Measurements from ENCODE around the gene GRIA3.
"Not testable (repeated sequence)": the region's sequence is repeated elsewhere in the genome, so short reads cannot be mapped to it uniquely, and the experiment has no call there.

The GRIA3 gene

DNA sequence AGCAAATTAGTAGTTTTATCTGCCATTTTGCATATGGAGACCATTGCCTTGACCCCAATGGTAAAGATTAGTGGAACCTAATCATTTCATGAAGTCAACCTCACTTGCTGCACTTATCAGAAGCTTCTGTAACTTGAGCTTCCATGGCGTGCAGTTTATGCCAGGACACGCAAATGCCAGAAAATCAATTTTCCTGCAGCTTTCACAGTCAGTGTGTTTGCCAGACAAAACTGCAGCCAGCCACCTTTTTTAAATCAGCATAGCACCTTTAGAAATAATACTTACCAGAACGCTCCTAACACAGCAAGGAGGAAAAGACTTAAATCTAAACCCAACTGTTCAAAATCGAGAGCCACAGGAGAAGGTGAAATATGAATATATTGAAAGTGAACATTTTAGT, 265.3 kb downstream of the GRIA3 start:
- DNase-seq (ENCODE audit: low read depth in 2 of 3, low spot score in 1 of 3), result no peak

DNA sequence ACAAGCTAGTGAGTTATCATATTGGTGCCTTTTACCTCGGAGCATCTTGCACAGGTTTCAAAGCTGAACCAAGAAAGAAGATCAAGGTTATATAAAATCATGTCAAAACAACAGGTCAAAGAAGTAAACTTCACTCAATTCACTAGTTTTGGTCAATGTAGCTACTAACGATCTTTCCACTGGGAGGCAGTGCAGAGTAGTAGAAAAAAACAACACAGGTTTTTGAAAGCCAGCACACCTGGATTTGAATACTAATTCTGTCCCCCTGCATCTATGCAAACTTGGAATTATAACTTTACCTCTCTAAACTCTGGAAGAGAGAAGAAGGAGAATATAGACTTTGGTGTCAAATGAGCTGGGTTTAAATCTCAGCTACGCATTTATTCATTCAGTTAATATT, 266.1 kb downstream of the GRIA3 start:
- DNase-seq (ENCODE audit: low read depth in 2 of 3, low spot score in 1 of 3), result no peak

DNA sequence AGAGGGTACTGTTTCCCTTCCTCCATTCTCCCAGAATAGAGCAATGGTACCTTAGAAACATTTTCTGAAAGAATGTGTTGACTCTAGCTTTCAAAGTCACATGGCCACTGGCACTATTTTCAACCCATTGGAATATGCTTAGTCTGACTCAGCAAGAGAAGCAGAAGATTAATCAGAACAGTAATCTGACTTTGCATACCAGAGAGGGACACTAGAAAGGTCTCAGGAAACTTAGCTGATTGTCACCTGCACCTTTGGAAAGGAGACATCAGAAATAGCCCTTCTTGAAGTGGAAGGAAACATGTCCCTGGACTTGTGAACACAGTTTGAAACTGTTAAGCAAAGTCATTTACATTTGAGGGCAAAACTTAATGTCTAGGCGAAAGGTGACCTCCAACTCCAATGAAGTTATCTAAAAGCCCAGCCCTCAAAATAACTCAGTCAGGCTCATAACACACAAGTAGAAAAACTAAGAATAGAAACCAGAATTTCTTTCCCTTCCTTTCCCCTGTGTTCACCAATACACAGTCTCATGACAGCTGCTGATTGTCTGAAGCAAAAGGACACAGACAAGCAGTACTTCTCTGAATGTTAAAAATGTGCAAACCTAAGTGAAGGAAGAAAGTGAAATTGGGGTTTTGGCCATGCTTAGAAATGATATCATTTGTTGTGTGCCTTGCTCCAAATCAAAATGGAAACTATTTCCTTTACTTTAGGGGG, 270.8 kb downstream of the GRIA3 start:
- no peak for DNase-seq (ENCODE audit: low read depth in 2 of 3, low spot score in 1 of 3)

GRCh38 chrX:123455693-123456092, 271.6 kb downstream of the GRIA3 start:
- no peak for DNase-seq (ENCODE audit: low read depth in 2 of 3, low spot score in 1 of 3)

GRCh38 chrX:123464709-123465108, 280.6 kb downstream of the GRIA3 start:
- no peak for DNase-seq (ENCODE audit: low read depth in 2 of 3, low spot score in 1 of 3)

DNA sequence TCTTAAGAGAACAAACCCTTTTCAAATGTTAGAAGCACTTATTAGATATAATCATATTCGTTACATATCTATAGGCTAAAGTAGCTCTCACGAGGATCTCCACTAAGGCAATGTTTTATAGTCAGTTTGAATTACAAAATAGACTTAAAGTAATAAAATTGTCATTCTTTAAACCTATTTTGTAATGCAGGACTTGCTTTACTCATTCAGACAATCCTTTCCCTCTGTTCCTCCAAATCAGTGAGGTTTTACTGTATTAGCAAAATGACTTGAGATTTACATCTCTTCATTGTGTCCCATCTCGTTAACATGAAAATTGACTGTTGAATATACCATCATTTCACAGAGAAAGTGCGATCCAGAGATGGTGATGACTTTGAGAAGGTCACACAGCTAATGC, 284.4 kb downstream of the GRIA3 start:
- no peak for DNase-seq (ENCODE audit: low read depth in 2 of 3, low spot score in 1 of 3)

DNA sequence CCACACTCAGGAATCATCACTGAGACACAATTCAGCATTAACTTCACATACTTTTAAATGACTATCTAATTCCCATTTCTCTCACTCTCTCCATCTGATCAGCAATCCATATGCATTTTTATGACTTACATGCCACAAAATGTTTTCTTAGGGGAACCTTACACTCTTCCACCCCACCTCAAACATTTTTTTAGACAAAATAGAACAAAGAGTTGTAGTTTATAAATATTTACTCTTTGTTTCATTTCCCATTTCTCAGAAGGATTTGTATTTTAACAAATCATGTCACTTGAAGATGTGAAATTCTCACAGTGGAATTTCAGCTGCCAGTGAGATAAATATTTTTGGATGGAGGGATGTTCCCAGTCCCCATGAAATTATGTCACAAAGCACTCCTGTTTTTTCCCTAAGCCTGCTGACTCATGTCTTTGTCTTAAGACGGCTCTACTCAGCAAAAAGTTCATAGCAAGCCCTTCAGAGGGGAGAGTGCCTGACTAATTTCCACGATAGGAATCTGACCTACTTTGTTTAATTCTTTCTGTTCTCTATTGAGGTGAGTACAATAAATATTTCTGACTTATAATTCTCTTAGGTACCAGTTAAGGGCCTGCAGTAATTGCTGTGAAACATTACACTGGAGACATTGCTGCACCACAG, 291.1 kb downstream of the GRIA3 start:
- no peak for DNase-seq (ENCODE audit: low read depth in 2 of 3, low spot score in 1 of 3)

GRCh38 chrX:123476611-123477219, 292.6 kb downstream of the GRIA3 start:
- DNase-seq (ENCODE audit: low read depth in 2 of 3, low spot score in 1 of 3), result no peak

- DNase-seq (ENCODE audit: low read depth in 2 of 3, low spot score in 1 of 3), result no peak
These were observed 293.6 kb downstream of the GRIA3 start for GRCh38 chrX:123477673-123478072.

DNA sequence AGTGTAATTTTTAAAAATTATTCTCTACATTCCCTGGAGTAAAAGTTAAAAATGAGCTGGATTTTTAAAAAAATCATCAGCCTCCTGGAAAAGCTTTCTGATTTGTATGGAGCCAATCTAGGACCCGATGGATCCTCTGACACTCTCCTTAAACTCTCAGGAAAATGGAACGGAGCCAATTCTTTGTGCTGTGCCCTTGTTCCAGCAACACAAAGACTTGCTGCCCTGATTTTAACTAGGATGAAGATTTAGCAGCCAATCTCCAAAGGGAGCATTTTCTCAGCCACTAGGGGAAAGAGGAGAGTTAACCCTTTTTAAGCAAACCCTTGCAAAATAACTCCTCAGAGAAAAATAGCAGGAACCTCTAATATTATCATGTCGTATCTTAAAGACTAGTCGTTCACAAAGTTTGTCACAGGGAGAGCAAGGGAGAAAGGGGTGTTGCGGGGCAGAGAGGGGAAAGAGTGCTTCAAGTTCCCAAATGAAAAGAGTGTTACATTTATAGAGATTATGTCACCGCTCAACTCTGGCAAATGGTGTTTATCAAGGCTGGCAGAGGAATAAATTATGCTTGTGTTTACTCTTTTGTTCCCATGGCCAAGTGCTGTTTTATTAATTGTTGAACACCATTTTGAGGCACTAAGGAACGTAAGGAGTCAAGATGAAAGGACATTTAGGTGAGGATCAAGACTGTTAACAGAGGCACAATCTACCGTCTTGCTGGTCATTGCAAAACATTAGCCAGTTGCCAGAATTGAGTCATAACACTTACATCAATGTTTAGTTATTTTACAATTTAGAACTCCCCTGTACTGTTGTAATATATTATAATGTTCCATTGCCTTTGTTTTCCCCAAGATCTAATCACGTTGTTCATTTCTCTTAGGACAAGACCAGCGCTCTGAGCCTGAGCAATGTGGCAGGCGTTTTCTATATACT, 298.1 kb downstream of the GRIA3 start:
- no peak for DNase-seq (ENCODE audit: low read depth in 2 of 3, low spot score in 1 of 3)

DNA sequence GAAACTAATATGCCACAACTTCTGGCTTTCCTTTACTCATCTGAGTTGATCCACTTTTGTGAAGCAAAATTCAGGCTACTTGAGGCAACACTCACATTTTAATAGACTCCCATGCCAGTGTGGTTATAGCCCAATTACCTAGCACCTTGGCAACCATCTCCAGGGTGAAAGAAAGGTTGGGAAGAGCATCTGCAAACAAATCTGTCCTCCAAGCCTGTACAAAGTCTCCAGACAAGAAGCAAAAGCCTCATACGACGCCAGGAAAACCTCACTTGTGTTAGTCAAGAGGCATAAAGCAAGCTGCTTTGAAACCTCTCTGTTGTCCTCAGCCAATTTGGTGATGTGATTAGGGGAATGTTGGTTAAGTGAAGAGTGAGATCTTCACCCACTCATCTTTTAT, 302.2 kb downstream of the GRIA3 start:
- DNase-seq (ENCODE audit: low read depth in 2 of 3, low spot score in 1 of 3), result no peak

- DNase-seq (ENCODE audit: low read depth in 2 of 3, low spot score in 1 of 3), result no peak
These were observed 303.2 kb downstream of the GRIA3 start for GRCh38 chrX:123487236-123487635.

- no peak for DNase-seq (ENCODE audit: low read depth in 2 of 3, low spot score in 1 of 3)
These were observed 303.6 kb downstream of the GRIA3 start for GRCh38 chrX:123487669-123488068.

GRCh38 chrX:123489011-123489410, 304.9 kb downstream of the GRIA3 start:
- no peak for DNase-seq (ENCODE audit: low read depth in 2 of 3, low spot score in 1 of 3)

DNA sequence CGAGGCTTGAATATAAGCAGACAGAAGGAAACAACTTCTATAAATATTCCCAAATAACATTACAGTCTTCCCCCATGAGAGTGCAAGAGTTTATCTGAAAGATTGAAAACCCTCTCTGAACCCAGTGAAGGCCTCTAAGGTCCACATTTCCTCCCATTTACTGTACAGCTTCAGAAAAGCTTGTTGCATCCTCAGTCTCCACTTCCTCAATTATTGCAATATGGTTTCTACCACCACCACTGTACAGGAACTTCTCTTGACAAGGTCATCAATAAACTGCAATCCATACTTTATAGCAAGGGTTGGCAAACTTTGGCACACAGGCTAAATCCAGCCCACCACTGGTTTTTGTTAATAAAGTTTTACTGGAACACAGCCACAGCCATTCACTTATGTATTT, 309.8 kb downstream of the GRIA3 start:
- DNase-seq (ENCODE audit: low read depth in 2 of 3, low spot score in 1 of 3), result no peak

- DNase-seq (ENCODE audit: low read depth in 2 of 3, low spot score in 1 of 3), result no peak
These were observed 315.7 kb downstream of the GRIA3 start for GRCh38 chrX:123499787-123500186.

GRCh38 chrX:123504047-123504446, 320.0 kb downstream of the GRIA3 start:
- DNase-seq (ENCODE audit: low read depth in 2 of 3, low spot score in 1 of 3), result no peak

DNA sequence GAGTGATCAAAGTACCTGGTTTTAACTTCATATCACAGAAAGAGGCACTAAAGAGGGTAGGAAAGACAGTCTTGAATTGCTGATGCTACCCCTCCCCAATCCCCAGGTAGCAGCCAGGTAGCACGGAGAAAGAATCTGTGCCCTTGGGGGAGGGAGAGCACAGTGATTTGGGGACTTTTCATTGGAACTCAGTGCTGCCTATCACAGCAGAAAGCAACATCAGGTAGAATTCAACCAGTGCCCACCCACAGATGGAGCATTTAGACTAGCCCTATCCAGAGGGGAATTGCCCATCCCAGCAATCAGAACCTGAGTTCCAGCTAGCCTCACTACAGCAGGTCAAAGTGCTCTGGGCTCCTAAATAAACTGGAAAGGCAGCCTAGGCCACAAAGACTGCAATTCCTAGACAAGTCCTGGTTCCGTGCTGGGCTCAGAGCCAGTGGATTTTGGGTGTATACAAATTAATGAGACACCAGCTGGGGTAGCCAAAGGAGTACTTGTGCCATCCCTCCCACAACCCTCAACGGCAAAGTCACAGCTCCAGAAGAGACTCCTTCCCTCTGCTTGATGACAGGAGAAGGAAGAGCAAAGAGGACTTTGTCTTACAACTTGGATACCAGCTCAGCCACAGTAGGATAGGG, 320.7 kb downstream of the GRIA3 start:
- no peak for DNase-seq (ENCODE audit: low read depth in 2 of 3, low spot score in 1 of 3)

DNA sequence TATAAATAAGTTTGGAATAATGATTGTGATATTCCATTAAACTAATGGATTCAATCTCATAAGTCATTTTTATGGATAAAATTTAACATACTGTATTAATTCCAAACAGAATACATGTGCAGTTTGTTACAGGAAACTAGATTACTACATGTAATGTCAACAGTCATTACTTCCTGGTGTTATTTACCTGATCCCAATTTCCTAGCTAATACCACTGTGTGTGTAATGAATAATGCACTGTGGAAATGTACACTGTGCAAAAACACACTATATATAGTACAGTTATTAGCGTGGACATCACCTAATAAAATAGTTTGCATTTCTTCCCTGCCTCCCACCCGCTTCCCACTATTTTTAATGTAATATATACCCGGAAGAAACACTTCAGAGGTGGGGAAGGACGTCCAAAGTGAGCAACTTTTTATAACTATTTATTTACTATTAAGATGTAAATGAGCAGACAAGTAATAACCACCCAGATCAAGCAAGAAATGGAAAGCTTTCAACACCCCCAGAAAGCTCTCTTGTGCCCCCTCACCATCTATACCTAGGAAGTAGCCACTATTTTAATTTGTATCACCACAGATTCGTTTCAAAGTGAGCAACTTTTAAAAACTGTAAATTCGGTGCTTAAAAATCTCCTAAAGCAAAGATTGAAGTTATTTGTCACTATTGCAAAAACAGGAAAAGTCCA, 329.7 kb downstream of the GRIA3 start:
- DNase-seq (ENCODE audit: low read depth in 2 of 3, low spot score in 1 of 3), result no peak

DNA sequence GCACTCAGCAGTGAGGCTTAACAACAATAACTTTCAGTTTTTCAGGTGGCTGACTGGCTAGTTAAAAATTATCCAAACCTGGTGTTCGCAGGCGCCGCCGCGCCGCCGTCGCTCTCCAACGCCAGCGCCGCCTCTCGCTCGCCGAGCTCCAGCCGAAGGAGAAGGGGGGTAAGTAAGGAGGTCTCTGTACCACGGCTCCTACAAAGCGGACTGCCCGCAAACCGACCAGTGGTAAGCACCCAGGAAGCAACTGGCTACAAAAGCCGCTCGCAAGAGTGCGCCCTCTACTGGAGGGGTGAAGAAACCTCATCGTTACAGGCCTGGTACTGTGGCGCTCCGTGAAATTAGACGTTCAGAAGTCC, 330.2 kb downstream of the GRIA3 start:
- not testable (repeated sequence) for DNase-seq (ENCODE audit: low read depth in 2 of 3, low spot score in 1 of 3)

Data from stimulated activated CD4-positive, alpha-beta T cell treated with anti-CD3 and anti-CD28 coated beads, Interleukin-12 subunit alpha, Interleukin-12 subunit beta, amount 100 ng/mL, for 48 hours (primary cell).